HG03064 (cell line): Measurements from ENCODE around the gene USP12.
"Not testable (repeated sequence)": the region's sequence is repeated elsewhere in the genome, so short reads cannot be mapped to it uniquely, and the experiment has no call there.

Experiments
- ATAC-seq: cut with Tn5 transposase; IDR thresholded peaks from one replicate; pipeline ENCODE4 v1.9.1; 2021; ENCODE audit warnings: low read depth; ENCODE audit not compliant: unreplicated experiment

The USP12 gene

GRCh38 chr13:27158335-27158734, 13.3 kb downstream of the USP12 start:
- ATAC-seq = no peak

DNA sequence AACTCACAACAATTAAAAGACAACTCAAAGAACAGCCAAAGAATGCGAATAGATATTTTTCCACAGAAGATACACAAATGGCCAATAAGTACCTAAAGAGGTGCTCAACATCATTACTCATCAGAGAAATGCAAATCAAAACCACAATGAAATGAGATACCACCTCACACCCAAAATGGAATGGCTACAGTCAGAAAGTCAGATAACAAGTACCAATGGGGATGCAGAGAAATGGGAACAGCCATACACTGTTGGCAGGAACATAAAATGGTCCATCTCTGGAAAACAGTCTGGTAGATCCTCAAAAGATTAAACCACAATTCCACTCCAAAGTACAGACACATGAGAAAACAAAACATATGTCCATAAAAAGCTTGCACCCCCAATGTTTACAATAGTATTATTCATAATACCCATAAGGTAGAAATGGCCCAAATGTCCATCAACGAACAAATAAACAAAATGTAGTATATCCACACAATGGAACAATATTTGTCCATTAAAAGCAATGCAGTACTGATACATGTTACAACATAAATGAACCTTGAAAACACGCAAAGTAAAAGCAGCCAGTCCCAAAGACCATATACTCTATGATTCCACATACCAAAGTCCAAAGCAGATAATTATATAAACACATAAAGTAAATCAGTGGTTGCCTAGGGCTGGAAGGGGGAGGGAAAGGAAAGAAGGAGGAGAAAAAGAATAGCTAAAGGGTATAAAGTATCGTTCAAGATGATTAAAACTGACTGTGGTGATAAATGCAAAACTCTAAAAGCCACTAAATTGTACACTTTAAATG, 19.6 kb downstream of the USP12 start:
- ATAC-seq = no peak

- ATAC-seq = no peak
These were observed 21.9 kb downstream of the USP12 start for GRCh38 chr13:27149702-27150101.

DNA sequence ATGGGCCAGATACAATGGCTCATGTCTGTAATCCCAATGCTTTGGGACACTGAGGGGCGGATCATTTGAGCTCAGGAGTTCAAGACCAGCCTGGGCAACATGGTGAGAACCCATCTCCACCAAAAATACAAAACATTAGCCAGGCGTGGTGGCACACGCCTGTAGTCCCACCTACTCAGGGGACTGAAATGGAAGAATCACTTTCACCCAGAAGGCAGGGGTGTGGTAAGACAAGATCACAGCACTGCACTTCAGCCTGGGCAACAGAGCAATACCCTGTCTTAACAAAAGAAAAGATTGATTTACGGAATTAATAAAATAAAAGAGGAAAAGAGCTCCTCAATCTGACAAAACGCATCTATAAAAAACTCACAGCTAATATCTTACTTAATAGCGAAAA, 22.7 kb downstream of the USP12 start:
- ATAC-seq = no peak

DNA sequence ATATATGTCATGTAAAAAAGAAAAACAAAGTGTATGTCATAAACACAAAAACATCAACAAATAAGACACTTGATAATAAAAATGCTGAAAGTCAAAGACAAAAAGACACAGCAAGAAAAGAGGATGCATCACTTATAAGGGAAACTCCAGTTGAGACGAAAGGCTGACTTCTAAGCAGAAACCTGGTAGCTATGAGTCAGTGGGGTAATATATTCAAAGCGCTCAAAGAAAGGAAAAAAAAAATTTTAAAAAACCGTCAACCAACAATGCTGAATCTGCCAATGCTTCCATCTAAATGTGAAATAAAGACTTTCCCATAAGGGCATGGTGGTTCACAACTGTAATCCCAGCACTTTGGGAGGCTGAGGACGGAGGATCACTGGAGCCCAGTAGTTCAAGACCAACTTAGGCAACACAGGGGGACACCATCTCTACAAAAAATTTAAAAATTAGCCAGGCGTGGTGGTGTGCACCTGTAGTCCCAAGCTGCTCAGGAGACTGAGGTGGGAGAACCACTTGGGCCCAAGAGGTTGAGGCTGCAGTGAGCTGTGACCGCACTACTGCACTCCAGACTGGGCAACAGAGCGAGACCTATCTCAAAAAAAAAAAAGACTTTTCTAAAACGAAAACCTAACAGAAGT, 24.0 kb downstream of the USP12 start:
- peak; percentile 61 for ATAC-seq

- ATAC-seq = no peak
These were observed 29.9 kb downstream of the USP12 start for GRCh38 chr13:27141746-27142145.

DNA sequence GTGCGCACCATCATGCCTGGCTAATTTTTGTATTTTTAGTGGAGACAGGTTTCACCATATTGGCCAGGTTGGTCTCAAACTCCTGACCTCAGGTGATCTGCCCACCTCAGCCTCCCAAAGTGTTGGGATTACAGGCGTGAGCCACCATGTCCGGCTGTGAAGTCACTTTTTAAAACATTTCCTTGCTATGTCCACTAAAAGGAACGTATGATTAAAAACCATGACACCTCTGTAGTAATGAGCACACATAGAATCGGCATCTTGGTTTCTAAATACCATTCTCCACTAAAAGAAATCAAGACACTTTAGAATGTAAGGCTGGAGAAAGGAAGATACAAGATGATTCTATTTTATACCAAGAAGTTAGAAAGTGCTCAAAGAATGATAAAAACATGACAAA, 30.5 kb downstream of the USP12 start:
- not testable (repeated sequence) for ATAC-seq

GRCh38 chr13:27140060-27140459, 31.6 kb downstream of the USP12 start:
- ATAC-seq = no peak

- ATAC-seq = no peak
These were observed 32.0 kb downstream of the USP12 start for GRCh38 chr13:27139565-27139964.

GRCh38 chr13:27138457-27139093, 33.0 kb downstream of the USP12 start:
- ATAC-seq = no peak

DNA sequence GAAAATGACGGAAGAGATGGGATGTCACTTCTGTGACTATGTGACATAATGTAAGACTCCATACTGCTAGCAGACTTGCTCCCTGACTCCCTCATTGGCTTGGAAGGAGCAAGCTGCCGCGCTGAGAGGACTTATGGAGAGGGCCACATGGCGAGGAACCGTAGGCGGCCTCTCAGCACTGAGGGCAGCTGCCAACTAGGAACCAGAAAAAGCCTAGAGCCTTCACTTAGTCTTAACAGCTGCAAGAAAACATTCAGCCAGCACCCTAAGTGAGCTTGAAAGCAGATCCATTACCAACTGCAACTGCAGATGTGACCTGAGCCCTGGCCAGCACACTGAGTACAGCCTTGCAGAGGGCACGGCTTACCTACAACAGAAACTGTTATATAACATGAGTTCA, 33.9 kb downstream of the USP12 start:
- no peak for ATAC-seq

- no peak for ATAC-seq
These were observed 36.6 kb downstream of the USP12 start for GRCh38 chr13:27135023-27135422.

GRCh38 chr13:27133889-27134288, 37.7 kb downstream of the USP12 start:
- ATAC-seq = no peak

DNA sequence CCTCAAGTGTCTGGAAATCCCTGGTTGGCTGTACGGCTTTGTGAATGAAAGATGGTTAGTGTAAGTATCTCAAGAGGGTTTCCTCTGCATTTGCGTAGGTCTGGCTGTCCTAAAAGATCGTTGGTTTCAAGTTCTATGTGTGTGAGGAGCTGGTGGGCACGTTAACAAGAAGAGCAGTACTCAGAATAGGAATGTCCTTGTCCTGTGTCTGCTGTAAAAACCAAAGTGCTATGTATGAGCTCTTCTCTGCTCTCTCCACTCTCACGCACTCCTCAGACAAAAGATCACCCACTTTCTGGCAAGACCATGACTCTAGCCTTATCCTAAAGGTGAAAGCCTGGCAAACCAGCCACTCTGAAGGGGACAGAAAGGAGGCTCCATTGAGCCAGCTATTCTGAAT, 39.1 kb downstream of the USP12 start:
- peak; percentile 36 for ATAC-seq

- no peak for ATAC-seq
These were observed 39.7 kb downstream of the USP12 start for GRCh38 chr13:27131906-27132305.

- ATAC-seq = peak; percentile 82
These were observed 40.5 kb downstream of the USP12 start for GRCh38 chr13:27130979-27131623.

DNA sequence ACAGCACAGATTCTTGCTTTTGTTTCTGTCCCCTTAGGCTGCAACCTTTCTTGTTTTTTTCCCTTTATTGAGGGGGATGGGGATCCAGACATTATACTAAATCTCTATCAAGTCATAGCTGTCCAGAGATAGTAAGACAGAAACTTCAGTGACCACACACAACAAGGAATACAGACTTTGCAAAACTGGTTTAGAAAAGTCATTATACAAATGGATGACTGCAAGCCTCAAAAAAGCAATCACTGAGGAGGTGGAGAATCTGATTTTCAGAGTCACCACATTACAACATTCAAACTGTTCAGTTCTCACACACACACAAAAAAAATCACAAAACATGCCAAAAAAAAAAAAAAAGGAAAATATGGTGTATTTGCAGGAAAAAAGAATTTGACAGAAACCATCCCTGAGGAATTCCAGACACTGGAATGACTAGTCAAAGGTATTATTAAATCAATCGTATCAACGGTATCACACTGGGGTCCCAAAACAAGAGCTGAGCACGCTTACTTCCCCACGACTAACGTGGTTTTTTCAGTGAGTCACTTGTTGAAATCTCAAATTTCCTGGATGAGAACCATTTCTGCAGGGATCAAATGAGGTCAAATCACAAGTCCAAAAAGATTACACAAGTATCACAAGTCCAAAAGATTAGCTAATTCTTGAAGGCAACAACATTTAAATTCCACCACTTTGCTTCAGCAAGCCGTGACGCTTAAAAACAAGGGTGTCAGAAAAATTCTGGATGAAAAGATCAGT, 41.2 kb downstream of the USP12 start:
- ATAC-seq = no peak

DNA sequence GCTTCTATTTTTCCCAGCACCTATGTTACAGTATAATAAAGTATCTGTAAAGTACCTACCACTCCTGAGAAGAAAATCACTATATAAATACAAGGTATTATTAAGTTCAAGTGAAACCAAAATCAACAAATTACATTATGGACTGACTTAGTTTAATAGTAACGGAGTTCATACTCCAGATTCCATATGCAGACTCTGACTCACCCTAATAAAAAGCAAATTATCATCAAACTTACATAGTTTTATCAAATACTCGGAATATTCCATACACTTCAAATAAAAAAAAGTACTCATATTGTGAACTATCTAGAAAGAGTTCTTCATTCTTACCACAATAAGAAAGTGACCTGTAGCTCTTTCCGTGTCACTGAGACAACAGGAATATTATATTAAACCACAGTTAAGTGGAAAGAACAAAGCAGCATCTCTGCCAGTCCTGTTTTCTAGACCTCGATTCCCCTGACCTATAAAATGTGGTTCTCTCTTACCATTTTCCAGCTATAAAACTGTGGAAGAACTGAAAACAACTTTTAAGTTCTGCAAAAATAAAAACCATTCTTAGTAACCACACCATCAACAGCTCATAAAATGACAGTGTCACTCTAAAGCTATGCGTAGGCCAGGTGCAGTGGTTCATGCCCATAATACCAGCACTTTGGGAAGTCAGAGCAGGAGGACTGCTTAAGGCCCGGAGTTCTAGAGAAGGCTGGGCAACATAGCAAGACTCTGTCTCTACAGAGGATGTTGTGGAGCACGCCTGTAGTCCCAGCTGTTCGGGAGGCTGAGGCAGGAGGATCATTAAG, 42.6 kb downstream of the USP12 start:
- ATAC-seq = no peak

DNA sequence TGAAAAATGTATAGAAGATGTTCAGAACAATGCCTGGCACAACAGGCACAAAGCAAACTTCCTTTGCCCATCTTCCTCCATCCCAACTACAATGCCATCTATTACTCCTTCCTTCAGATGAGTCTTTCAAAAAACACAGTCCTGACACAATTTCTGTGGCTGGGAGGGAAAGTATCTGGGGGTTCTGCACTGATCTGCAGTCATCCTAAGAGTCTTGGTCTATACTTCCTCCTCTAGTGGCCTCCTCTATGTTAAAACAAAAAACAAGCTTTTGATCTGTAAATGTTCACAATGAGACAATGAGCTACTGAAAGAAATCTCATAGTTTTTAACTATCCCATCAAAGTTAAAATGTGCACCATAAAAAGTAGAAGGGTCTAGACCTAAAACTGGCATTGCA, 44.8 kb downstream of the USP12 start:
- no peak for ATAC-seq
